H1 (cell line): Measurements from ENCODE around the gene PTX4. TPM values are rescaled to one million over a fixed set of nuclear protein-coding genes. Genes with fewer than 3 reads are reported as not detected.

Experiments used
- ATF3 ChIP-seq: IDR thresholded peaks from 2 replicates; pipeline ENCODE4 v1.6.1; 2011; ENCODE audit warnings: low read depth, mild to moderate bottlenecking, low read length; ENCODE audit not compliant: insufficient read depth
- KDM5A ChIP-seq: fragments of 200-600 bp; IDR thresholded peaks from 2 replicates; pipeline ENCODE4 v1.7.1; 2012; ENCODE audit warnings: mild to moderate bottlenecking, low read length, inconsistent platforms, mixed read lengths
- ZNF274 ChIP-seq: IDR thresholded peaks from 2 replicates; pipeline ENCODE4 v1.7.0; 2012; ENCODE audit warnings: low read length, borderline replicate concordance; ENCODE audit errors: extremely low read depth
- polyA plus RNA-seq, 7 experiments: library from polyadenylated mRNA; depleted of rRNA in 3 of 7; stranded (reverse) in 5 of 7; unstranded in 2 of 7; fragments of >200 nt in 5 of 7; fragments of 200-250 nt in 2 of 7; gene quantifications; 1 replicate in 5 of 7; 2 replicates in 1 of 7; 4 replicates in 1 of 7; pipeline versions ENCODE4 v1.2.1 to v1.2.3, GENCODE V29; 2011 to 2013; ENCODE audit warnings: missing spikeins in 2 of 7, mixed read lengths in 2 of 7
- total RNA-seq: library from RNA; stranded (reverse); fragmentation: NEBNext Ultra II Directional; extraction: Animal tissue kit (Norgen Biotek cat#: 25700); gene quantifications from 2 replicates; pipeline ENCODE4 v1.2.1, GENCODE V29; 2021

PTX4 gene
- total and polyA plus RNA-seq, 2 of the 8 experiments (the other 6 are each of a cell fraction or from before 2014, with no cell fraction given), result not detected

DNA sequence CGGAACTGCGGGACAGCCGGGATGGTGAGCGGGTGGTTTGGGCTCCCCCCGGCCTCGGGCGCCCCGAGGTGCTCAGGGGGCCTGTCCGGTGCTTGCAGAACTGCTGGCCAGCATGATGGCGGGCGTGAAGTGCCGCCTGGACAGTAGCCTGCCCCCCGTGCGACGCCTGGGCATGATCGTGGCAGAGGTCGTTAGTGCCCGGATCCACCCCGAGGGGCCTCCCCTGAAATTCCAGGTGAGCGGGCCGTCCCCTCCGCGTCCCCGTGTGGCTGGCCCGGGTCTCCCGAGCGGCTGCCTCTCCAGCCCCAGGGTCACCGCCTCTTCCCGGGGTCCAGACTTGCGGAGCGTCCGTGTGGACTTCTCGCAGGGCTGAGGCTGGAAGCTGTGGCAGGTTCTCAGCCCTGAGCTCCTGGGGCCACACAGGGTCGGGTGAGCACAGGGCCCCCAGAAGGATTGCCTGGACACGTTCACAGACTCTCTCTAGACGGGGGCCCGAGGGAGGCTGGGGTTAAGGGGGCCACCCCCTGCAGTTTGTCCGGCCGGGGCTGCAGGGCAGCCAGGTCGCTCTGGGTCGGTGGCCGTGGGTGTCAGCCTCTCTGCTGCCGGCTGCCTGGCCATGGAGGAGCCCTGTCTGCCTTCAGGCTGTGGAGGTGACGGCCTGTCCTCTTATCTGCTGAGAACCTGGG lies 11.9 kb upstream of the PTX4 start (continued):
- TF ChIP-seq ATF3 (no peak), ZNF274 (no peak), KDM5A (no peak)
- TF ChIP-seq, all 59 proteins: peak for 0
